Measurements from ENCODE around the gene DTNBP1. TPM values are rescaled to one million over a fixed set of nuclear protein-coding genes. Genes with fewer than 3 reads are reported as not detected.

Gene DTNBP1
- total and polyA plus RNA-seq, 2 donors (not counting 3 experiments of a cell fraction or from before 2014, with no cell fraction given): 24.3 to 28.9 TPM

GRCh38 chr6:15508441-15508871, 154.4 kb downstream of the DTNBP1 start:
- Histone ChIP-seq H3K27ac (ENCODE audit: insufficient read depth, low read depth, low read length) (no peak overlapping the region), H4K20me1 (replicated peaks; ENCODE audit: control insufficient read depth, extremely low read depth, insufficient read depth, low read length) (no peaks in the 10 kb centered on the region), H3K9me1 (replicated peaks; ENCODE audit: control insufficient read depth, extremely low read depth, insufficient read depth, low read length) (no peaks in the 10 kb centered on the region), H3K27me3 (ENCODE audit: control insufficient read depth in 2 of 2, insufficient read depth in 2 of 2, low read length in 2 of 2) (no peaks in the 10 kb centered on the region), H3K9me3 (replicated peaks; ENCODE audit: control insufficient read depth, insufficient read depth, low read length) (no peaks in the 10 kb centered on the region), H3K4me3 (replicated peaks in 1 of 3; ENCODE audit: insufficient read depth in 1 of 3, low read depth in 1 of 3, low read length in 3 of 3) (no peak overlapping the region), H3K9ac (replicated peaks; ENCODE audit: extremely low read depth, insufficient read depth, low read length) (no peak overlapping the region), H3K4me2 (ENCODE audit: insufficient read depth, low read length) (no peak overlapping the region), H3K4me1 (ENCODE audit: control insufficient read depth, extremely low read depth, insufficient read depth, low read length) (peaks cover 11% of the 10 kb centered on the region), H3K79me2 (ENCODE audit: control insufficient read depth, insufficient read depth, low read length) (no peaks in the 10 kb centered on the region), H3K36me3 (ENCODE audit: control insufficient read depth in 2 of 2, extremely low read depth in 1 of 2, insufficient read depth in 2 of 2, low read length in 2 of 2) (peaks cover 0 to 3% of the 10 kb centered on the region in 2 experiments), H2AFZ (ENCODE audit: low read depth, low read length) (no peak overlapping the region)
- ChIA-PET CTCF (no interaction called here), POLR2A (no interaction called here)
- no peak for FAIRE-seq
- DNase-seq (ENCODE audit: low read depth, low spot score): no peak
- TF ChIP-seq EZH2 (IDR thresholded peaks at IDR 0.05; ENCODE audit: borderline replicate concordance, low read depth, low read length, severe bottlenecking) (no peak), JUN (IDR thresholded peaks at IDR 0.05; ENCODE audit: borderline replicate concordance, insufficient read depth, insufficient read length, low read depth) (no peak), CTCF (IDR thresholded peaks at IDR 0.05; ENCODE audit: extremely low read depth in 1 of 2, insufficient read depth in 1 of 2, low read depth in 1 of 2, low read length in 2 of 2) (no peak), GATA2 (IDR thresholded peaks at IDR 0.05; ENCODE audit: insufficient read depth, insufficient read length, low read depth, low read length) (no peak), MYC (IDR thresholded peaks at IDR 0.05; ENCODE audit: low read depth, low read length) (no peak)
- intact Hi-C loops (cut with micrococcal nuclease) (no loop called here), dilution Hi-C loops (cut with MboI; ENCODE audit: extremely low pct_ligation_motif_present, low sequenced_read_pairs) (no loop called here)
- BruUV-seq (replicated peaks): no TSS peak

- H3K9me3 ChIP-seq (replicated peaks; ENCODE audit: control insufficient read depth, insufficient read depth, low read length): no peaks in the 10 kb centered on the region
- peaks cover 11% of the 10 kb centered on the region for H3K4me1 ChIP-seq (ENCODE audit: control insufficient read depth, extremely low read depth, insufficient read depth, low read length)
- DNase-seq (ENCODE audit: low read depth, low spot score) (no peak), FAIRE-seq (no peak)
- TF ChIP-seq EZH2 (IDR thresholded peaks at IDR 0.05; ENCODE audit: borderline replicate concordance, low read depth, low read length, severe bottlenecking) (no peak), POLR2AphosphoS5 (IDR thresholded peaks at IDR 0.05; ENCODE audit: insufficient read depth, low read depth, low read length) (no peak), POLR2A (IDR thresholded peaks at IDR 0.05; ENCODE audit: low read depth, low read length) (no peak), MAX (IDR thresholded peaks at IDR 0.05; ENCODE audit: insufficient read depth, insufficient read length) (no peak), MYC (IDR thresholded peaks at IDR 0.05; ENCODE audit: low read depth, low read length) (no peak), JUN (IDR thresholded peaks at IDR 0.05; ENCODE audit: borderline replicate concordance, insufficient read depth, insufficient read length, low read depth) (no peak), GATA2 (IDR thresholded peaks at IDR 0.05; ENCODE audit: insufficient read depth, insufficient read length, low read depth, low read length) (no peak), FOS (IDR thresholded peaks at IDR 0.05; ENCODE audit: borderline replicate concordance, insufficient read depth, low read length) (no peak), CTCF (IDR thresholded peaks at IDR 0.05; ENCODE audit: extremely low read depth in 1 of 2, insufficient read depth in 1 of 2, low read depth in 1 of 2, low read length in 2 of 2) (no peak)
- POLR2A ChIA-PET: no interaction called here
- no peaks in the 10 kb centered on the region for H3K9me1 ChIP-seq (replicated peaks; ENCODE audit: control insufficient read depth, extremely low read depth, insufficient read depth, low read length)
- no TSS peak for BruUV-seq (replicated peaks)
- peaks cover 0 to 3% of the 10 kb centered on the region in 2 experiments for H3K36me3 ChIP-seq (ENCODE audit: control insufficient read depth in 2 of 2, extremely low read depth in 1 of 2, insufficient read depth in 2 of 2, low read length in 2 of 2)
- no peaks in the 10 kb centered on the region for H3K27me3 ChIP-seq (ENCODE audit: control insufficient read depth in 2 of 2, insufficient read depth in 2 of 2, low read length in 2 of 2)
- H3K4me3 ChIP-seq (replicated peaks in 1 of 3; ENCODE audit: insufficient read depth in 1 of 3, low read depth in 1 of 3, low read length in 3 of 3): no peak overlapping the region
- H4K20me1 ChIP-seq (replicated peaks; ENCODE audit: control insufficient read depth, extremely low read depth, insufficient read depth, low read length): no peaks in the 10 kb centered on the region
- dilution Hi-C loops (cut with MboI; ENCODE audit: extremely low pct_ligation_motif_present, low sequenced_read_pairs): no loop called here
- no peak overlapping the region for H3K4me2 ChIP-seq (ENCODE audit: insufficient read depth, low read length)
- CTCF ChIA-PET: no interaction called here
- intact Hi-C loops (cut with micrococcal nuclease): no loop called here
- H2AFZ ChIP-seq (ENCODE audit: low read depth, low read length): no peak overlapping the region
- H3K79me2 ChIP-seq (ENCODE audit: control insufficient read depth, insufficient read depth, low read length): no peaks in the 10 kb centered on the region
- H3K9ac ChIP-seq (replicated peaks; ENCODE audit: extremely low read depth, insufficient read depth, low read length): no peak overlapping the region
- no peak overlapping the region for H3K27ac ChIP-seq (ENCODE audit: insufficient read depth, low read depth, low read length)
These were observed 155.1 kb downstream of the DTNBP1 start for GRCh38 chr6:15507746-15508145.
